SJSA1 (cell line): Measurements from ENCODE around the gene EIF1. TPM values are rescaled to one million over a fixed set of nuclear protein-coding genes. Genes with fewer than 3 reads are reported as not detected.

Experiments
- DNase-seq, 2 experiments: peaks; one replicate each; pipeline ENCODE4 v3.0.0-alpha.2; 2015 to 2020; ENCODE audit warnings: low spot score in 2 of 2, low read depth in 1 of 2
- H3K27ac ChIP-seq: fragments of 250-450 bp; sonication (Bioruptor Pico); 2 replicates; pipeline ENCODE4 v1.5.1; 2020; ENCODE audit warnings: mild to moderate bottlenecking, moderate library complexity
- H3K27me3 ChIP-seq: fragments of 250-450 bp; sonication (Bioruptor Pico); replicated peaks from 2 replicates; pipeline ENCODE4 v1.5.1; 2020; ENCODE audit warnings: mild to moderate bottlenecking, moderate library complexity
- H3K36me3 ChIP-seq: fragments of 250-450 bp; sonication (Bioruptor Pico); 2 replicates; pipeline ENCODE4 v1.5.1; 2020; ENCODE audit warnings: mild to moderate bottlenecking
- H3K4me1 ChIP-seq: fragments of 250-450 bp; sonication (Bioruptor Pico); replicated peaks from 2 replicates; pipeline ENCODE4 v1.6.1; 2021; ENCODE audit warnings: mild to moderate bottlenecking
- H3K4me3 ChIP-seq: fragments of 250-450 bp; sonication (Bioruptor Pico); 2 replicates; pipeline ENCODE4 v1.5.1; 2020; ENCODE audit warnings: mild to moderate bottlenecking
- H3K9me3 ChIP-seq: fragments of 250-450 bp; sonication (Bioruptor Pico); replicated peaks from 2 replicates; pipeline ENCODE4 v1.5.1; 2020; ENCODE audit warnings: mild to moderate bottlenecking
- total RNA-seq: library from RNA; depleted of rRNA; stranded (reverse); fragments of >200 nt; shearing (Covaris generic); gene quantifications from 2 replicates; pipeline ENCODE4 v1.2.3, GENCODE V29; 2014

Gene EIF1
- total RNA-seq, 1 experiment from 2014 or later, result 80.1 TPM

DNA sequence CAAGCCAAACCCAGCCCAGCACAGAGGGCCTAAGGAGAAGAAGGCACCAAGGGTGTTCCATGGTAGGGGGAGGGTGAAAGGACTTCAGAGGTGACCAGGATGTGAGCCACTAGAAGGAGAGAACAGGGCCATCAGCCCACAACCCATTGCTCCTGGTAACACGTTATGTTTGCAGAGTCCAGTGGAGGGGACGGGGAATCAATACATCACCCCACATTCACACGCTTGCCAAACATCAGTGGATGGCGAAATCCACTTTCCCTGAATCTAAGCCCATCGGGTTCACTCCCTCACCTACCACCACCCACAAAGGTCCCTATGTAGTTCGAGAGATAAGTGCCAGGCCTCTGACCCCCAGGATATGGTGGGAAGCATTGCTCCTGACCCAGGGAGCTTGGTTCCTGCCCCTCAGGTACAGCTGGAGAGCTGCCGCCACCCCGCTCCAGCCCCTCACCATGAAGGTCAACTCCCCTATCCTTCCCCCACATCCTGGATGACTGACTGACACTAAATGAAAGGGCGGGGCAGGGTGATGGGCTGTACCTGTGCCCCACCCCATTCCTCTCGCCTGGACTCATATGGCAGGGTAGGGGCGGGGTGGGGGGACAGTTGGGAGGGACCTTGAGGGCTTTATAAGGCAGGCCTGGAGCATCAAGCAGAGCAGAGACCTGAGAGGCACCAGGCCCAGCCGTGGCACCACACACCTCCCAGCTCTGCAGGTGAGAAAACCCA is 23.1 kb downstream of the EIF1 start, which contains the start of gene GAST:
TSS of gene GAST (plus strand) at position 663 of the 732 bp plus-strand sequence. CDS start 3,106 bp downstream, outside the sequence.
- no peaks in the 10 kb centered on the region for H3K4me1 ChIP-seq
- no peak for DNase-seq
- no peaks in the 10 kb centered on the region for H3K9me3 ChIP-seq
- H3K36me3 ChIP-seq, result no peaks in the 10 kb centered on the region
- no peak within 1 kb of the TSS for H3K4me3 ChIP-seq
- no peak within 1 kb of the TSS for H3K27ac ChIP-seq
- 0 out of 2 replicates have a peak, but pooled peaks cover 3% of the 10 kb centered on the region for H3K27me3 ChIP-seq

DNA sequence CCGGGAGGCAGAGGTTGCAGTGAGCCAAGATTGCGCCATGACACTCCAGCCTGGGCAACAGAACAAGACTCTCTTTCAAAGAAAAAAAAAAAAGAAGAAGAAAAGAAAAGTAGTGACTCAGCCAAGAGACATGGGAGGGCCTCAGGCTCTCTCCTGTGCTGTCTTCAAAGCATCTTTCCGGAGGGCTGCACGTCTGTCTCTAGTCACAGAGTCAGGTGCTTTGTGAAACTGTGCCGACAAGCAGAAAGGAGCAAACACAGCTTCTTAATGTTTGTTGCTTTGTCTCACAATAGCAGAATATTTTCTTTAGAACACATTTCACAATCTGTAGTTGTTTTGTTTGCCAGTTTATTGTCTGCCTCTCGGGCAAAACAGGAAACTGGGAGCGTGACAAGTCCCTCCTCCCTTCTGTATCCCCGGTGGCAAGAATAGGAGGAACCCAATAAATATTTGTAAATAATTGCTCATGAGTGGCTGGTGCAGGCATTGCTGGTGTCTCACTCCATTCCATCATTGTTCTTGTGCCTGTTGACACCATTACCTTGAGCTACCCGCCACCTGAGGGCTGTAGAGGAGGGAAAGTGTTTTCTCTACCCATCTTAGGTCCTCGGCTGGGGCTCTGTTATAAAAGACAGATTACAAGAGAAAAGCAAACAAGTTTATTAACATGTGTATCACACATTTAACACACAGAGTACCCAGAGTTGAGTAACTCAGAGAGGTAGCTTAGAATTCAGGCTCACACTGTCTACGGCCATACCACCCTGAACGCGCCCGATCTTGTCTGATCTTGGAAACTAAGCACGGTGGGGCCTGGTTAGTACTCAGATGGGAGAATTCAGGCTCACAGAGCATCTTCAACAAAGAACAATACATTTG is 29.0 kb downstream of the EIF1 start:
- Histone ChIP-seq H3K4me1 (0 out of 2 replicates have a peak, but pooled peaks cover 3% of the 10 kb centered on the region), H3K4me3 (no peak overlapping the region), H3K27me3 (0 out of 2 replicates have a peak, but pooled peaks cover 3% of the 10 kb centered on the region), H3K9me3 (no peaks in the 10 kb centered on the region), H3K27ac (no peak overlapping the region), H3K36me3 (no peaks in the 10 kb centered on the region)
- no peak for DNase-seq

DNA sequence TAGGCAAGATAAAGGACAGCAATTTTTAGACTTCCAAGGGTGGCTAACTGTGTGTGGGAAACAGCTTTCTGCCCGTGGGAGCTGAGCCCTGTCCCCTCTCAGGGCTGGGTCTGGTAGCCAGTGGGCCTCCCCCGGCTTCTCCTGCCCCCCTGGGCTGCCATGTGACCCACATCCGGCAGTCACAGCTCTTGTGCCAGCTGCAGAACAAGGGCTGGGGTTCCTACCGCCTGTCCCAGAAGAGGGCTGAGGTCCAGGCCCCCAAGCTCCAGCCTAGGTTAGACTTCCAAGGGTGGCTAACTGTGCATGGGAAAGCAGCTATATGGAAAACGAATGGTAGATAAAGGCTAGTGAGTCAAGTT is 29.6 kb downstream of the EIF1 start:
- Histone ChIP-seq H3K4me1 (0 out of 2 replicates have a peak, but pooled peaks cover 3% of the 10 kb centered on the region), H3K27ac (no peak overlapping the region), H3K27me3 (0 out of 2 replicates have a peak, but pooled peaks cover 3% of the 10 kb centered on the region), H3K4me3 (no peak overlapping the region), H3K36me3 (no peaks in the 10 kb centered on the region), H3K9me3 (no peaks in the 10 kb centered on the region)
- no peak for DNase-seq

DNA sequence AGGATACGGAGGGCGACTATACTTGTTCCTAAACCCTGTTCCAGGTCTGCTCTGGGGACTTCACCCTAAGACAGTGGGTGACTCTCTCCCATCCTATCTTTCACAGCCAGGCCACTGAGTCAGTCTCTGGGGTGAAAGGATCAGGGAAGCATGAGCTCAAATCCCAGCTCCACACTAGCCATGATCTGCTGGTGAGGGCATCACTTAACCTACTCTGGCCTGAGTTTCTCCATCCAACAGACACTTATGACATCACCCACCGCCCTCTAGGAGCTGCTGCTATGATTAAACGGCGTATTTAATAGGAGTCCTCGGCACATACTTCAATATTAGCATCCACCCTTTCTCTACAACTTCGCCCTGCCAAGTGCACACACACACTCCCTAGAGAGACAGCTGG is 33.5 kb downstream of the EIF1 start:
- DNase-seq, result no peak
- no peak overlapping the region for H3K4me3 ChIP-seq
- H3K27me3 ChIP-seq, result no peaks in the 10 kb centered on the region
- H3K9me3 ChIP-seq, result no peaks in the 10 kb centered on the region
- H3K36me3 ChIP-seq, result no peaks in the 10 kb centered on the region
- H3K27ac ChIP-seq, result no peak overlapping the region
- 0 out of 2 replicates have a peak, but pooled peaks cover 3% of the 10 kb centered on the region for H3K4me1 ChIP-seq

DNA sequence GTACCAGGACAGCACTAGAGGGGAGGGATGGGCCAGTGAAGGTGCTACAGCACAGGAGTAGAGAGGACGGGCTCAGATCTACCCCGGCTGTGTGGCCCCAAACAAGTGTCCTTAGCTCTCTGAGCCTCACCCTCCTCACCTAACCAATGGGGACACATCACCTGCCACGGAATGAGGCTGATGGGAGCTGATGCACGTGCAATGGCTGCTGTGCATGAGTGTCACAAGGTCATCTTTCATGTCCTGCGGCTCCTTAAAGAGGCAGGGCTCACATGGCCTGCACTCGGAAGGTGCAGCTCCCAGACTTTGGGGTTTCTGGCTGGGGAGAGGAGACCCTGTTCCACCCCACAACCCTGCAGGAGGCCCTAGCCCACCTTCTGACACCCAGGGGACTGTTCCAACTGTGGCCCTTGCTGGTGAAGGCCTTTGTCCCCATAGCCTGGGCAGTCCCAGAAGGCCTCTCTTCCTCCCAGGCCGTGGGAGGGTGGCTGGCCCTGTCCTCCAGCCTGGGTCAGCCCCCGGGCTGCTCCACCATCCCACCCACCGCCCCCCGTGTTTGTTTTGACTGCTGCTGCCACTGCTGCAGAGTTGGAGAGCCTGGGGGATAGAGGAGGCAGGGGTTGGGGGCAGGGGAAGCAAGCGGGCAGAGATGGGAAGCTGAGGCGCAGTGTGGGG is 35.3 kb downstream of the EIF1 start:
- Histone ChIP-seq H3K36me3 (no peaks in the 10 kb centered on the region), H3K27ac (no peak overlapping the region), H3K27me3 (no peaks in the 10 kb centered on the region), H3K4me1 (no peaks in the 10 kb centered on the region), H3K9me3 (no peaks in the 10 kb centered on the region), H3K4me3 (no peak overlapping the region)
- no peak for DNase-seq

DNA sequence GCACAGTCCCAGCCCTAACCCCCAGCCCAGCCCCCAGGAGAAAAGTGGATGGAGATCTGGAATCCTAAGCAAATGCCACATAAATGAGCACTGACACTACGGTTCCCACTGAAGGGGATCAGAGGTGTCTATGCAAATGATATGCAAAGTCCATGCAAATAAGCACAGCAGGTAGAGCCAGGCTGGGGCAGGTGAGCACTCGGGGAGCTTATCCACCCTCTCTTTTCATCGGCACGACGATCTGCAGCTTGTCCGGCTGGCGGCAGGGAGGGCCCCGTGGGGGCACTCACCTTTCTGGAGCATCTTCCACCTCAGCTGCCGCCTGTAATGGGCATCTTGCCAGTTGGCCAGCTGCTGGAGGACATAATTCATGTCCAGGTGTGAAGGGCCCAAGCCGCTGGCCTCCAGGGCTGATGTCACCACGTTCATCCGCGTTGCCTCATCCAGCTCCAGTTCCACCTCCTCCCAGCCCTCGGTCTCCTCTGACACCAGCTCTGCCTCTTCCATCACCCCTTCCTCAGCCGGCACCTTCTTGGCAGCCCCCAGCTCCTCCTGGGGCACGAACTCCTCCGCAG is 35.9 kb downstream of the EIF1 start:
- no peak overlapping the region for H3K27ac ChIP-seq
- no peaks in the 10 kb centered on the region for H3K9me3 ChIP-seq
- H3K4me1 ChIP-seq, result no peaks in the 10 kb centered on the region
- DNase-seq, result no peak
- no peaks in the 10 kb centered on the region for H3K27me3 ChIP-seq
- H3K36me3 ChIP-seq, result no peaks in the 10 kb centered on the region
- no peak overlapping the region for H3K4me3 ChIP-seq

DNA sequence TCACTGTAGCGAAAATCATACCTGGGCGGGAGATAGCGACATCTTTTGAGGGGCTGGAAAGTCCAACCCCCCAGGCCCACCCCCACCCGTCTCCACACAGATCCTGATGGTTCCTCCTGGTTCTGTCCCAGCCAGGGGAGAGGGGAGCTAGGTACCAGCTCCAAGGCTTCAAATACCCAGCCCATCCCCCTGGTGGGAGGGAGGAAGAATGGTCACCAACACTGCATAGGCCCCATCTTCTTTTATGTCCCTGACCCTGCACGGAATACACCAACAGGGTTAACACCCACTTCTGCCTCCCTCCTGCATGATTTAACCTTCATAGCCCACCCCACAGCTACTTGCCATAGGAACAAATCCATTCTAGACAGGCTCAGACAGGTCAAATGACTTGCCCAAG is 36.4 kb downstream of the EIF1 start:
- no peak for DNase-seq
- Histone ChIP-seq H3K9me3 (no peaks in the 10 kb centered on the region), H3K4me1 (no peaks in the 10 kb centered on the region), H3K4me3 (no peak overlapping the region), H3K27ac (no peak overlapping the region), H3K36me3 (no peaks in the 10 kb centered on the region), H3K27me3 (peaks cover under 1% of the 10 kb centered on the region; the same call in 1 of the 2 replicates)

DNA sequence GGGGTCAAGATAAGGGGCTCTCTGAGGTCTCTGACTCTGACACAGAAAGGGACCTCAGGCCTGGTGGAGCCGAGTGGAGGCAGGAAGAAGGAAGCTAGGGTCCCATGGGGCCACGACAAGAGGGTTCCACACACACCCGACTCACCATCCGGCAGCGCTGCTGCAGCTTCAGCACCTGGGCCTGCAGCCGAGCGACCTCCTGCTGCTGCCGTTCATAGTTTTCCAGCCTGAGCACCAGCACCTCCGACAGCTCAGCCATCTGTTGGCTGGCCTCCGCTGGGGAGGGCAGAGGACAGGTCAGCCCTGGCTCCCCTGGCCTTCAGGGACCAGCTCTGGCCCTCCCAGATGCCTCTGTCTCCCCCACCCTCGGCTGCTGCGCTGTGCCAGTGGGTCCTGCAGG is 39.4 kb downstream of the EIF1 start:
- no peak overlapping the region for H3K4me3 ChIP-seq

DNA sequence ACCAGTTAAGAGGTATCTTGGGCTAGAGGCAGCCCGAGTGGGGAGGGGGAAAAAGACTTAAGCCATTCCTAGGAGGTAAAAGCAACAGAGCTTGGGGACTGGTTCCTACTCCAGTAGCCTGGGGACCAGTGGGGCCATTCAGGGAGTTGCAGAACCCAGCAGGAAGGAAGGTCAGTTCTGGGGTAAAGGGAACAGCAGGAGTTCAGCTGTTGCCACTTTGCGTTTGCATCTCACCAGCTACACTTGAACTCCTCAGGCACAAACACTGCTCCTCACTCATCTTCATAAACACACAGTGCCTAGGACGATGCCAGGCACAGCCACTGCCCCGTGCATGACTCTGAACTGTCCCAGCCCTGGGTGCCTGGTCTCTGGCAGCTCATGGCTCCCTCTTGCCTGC is 41.8 kb downstream of the EIF1 start:
- Histone ChIP-seq H3K27me3 (peaks cover 48% of the 10 kb centered on the region), H3K4me1 (peaks cover 8% of the 10 kb centered on the region)

More for the DNA sequence above, 39.4 kb downstream of the EIF1 start:
- Histone ChIP-seq H3K36me3 (no peaks in the 10 kb centered on the region), H3K27me3 (peaks cover 25% of the 10 kb centered on the region), H3K4me1 (no peaks in the 10 kb centered on the region), H3K9me3 (no peaks in the 10 kb centered on the region), H3K27ac (no peak overlapping the region)
- no peak for DNase-seq

DNA sequence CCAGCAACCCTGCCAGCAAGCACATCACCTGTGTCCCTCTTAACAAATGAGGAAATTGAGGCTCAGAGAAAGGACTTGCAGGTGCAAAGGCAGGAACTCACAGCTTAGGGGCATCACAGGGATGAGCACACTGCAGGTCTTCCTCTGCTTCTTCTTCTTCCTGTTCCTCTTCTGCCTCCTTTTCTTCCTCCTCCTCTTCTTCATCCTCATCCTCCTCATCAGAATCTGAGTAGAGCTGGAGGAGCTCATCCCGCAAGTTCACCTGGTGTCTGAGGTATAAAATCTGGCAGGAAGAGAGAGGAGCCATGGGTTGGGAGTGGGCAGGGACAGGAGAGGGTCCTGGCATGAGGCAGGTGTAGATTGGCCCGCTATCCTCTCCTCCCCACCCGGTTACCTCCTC is 43.2 kb downstream of the EIF1 start:
- no peak overlapping the region for H3K4me3 ChIP-seq
- H3K4me1 ChIP-seq, result peaks cover 8% of the 10 kb centered on the region
- peaks cover 58% of the 10 kb centered on the region for H3K27me3 ChIP-seq
- no peak overlapping the region for H3K27ac ChIP-seq
- no peaks in the 10 kb centered on the region for H3K36me3 ChIP-seq
- no peak for DNase-seq
- H3K9me3 ChIP-seq, result no peaks in the 10 kb centered on the region

More for the DNA sequence above, 41.8 kb downstream of the EIF1 start:
- Histone ChIP-seq H3K9me3 (no peaks in the 10 kb centered on the region), H3K27ac (no peak overlapping the region), H3K4me3 (no peak overlapping the region), H3K36me3 (no peaks in the 10 kb centered on the region)
- no peak for DNase-seq

DNA sequence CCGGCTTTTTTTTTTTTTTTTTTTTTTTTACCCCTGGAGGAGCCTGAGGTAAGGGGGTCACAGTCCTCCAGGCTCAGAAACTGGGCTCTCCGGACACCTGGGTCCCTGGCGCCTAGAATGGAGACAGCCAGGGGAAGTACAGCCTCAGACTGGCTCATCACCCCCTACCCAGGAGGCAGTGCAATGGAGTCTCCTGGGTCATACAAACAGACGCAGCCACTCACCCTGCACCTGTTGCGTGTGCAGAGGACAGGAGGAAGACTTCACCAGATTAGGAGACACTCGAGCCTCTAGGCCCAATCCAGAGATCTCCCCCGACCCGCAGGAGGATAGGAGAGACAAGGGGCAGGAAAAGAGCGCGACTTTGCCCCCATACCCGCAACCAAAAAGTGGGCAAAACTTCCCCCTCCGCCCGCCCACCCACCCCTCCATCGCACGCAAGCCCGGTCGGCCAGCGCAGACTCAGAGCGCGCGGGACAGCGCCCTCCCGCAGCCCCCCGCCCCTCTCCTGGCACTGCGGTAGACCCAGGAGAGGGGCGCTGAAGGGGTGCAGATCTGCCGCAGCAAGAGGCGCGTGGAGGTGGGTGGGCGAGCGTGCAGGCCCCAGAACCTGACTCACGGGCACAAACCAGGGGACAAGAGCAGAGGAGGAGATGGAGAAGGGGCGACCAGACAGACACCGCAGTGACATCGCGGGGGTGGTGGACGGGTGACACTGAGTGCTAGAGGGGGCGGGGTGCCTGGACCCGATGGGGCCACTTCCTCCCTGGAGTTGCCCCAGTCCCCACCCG is 44.9 kb downstream of the EIF1 start:
- no peak overlapping the region for H3K4me3 ChIP-seq
- peaks cover 68% of the 10 kb centered on the region for H3K27me3 ChIP-seq
- no peak for DNase-seq
- H3K4me1 ChIP-seq, result peaks cover 11% of the 10 kb centered on the region
- no peaks in the 10 kb centered on the region for H3K36me3 ChIP-seq
- H3K27ac ChIP-seq, result no peak overlapping the region
- no peaks in the 10 kb centered on the region for H3K9me3 ChIP-seq

DNA sequence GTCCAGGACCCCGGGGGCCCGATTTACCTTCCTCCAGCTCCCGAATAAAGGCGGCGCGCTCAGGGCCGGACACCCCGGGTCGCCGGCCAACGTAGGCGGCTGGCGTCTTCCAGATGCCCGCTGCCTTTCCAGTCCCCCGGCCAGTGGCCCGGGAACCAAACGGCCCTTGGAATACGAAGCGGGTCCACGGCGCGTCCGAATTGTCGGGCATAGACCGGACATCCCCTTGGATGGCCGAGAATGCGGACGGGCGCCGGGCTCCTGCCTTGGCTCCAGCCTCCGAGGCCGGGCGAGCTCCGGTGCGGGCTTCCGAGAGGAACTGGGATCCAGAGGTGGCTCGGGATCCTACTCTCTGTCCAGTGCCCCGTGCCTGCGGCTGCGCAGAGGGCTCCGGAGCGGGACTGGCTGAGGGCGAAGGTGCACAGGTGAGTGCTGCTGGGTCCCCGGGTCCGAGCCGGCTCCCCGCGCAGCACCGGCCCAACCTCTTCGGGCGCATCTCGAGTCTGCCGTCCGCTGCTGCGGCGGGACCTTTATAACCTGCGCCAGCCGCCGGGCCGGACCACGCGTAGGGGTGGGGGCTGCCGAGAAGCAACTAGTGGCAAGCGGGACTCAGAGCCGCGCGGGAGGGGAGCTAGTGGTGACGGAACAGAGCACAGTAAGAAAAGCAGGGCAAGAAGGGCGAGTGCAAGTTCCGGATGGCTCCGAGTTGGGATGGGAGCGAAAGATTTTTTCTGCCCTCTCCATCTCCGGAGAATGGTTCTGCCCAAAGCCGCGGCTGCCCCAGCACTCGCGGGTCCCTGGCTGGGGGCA is 45.7 kb downstream of the EIF1 start, which contains the start of gene HAP1:
TSS of gene HAP1 (minus strand) at position 505 of the 810 bp plus-strand sequence. CDS start at position 496, 9 bp downstream.
- H3K4me1 ChIP-seq, result peaks cover 11% of the 10 kb centered on the region
- no peaks in the 10 kb centered on the region for H3K9me3 ChIP-seq
- peaks cover 68% of the 10 kb centered on the region for H3K27me3 ChIP-seq
- H3K4me3 ChIP-seq, result no peak within 1 kb of the TSS
- no peak for DNase-seq
- H3K27ac ChIP-seq, result no peak within 1 kb of the TSS
- H3K36me3 ChIP-seq, result no peaks in the 10 kb centered on the region
